Fibroblast of lung (primary cell): ENCODE measurements around the gene ZBTB22. TPM values are rescaled to one million over a fixed set of nuclear protein-coding genes. Genes with fewer than 3 reads are reported as not detected.
A peak's percentile ranks its signal among the peaks of the same experiment; 100 is the strongest.

Source experiments
- DNase-seq, 2 donors: peaks; one replicate each; pipeline versions ENCODE4 v3.0.0 to v3.0.0-alpha.2; 2010; ENCODE audit warnings: low read depth in 2 of 2
- H2AFZ ChIP-seq: 2 replicates; pipeline ENCODE4 v1.5.1; 2012; ENCODE audit warnings: low read length, control low read depth, inconsistent platforms
- H3K27ac ChIP-seq: 2 replicates; pipeline ENCODE4 v1.5.1; 2011; ENCODE audit warnings: low read length, control low read depth; ENCODE audit not compliant: insufficient read depth
- H3K27me3 ChIP-seq: 2 replicates; pipeline ENCODE4 v1.5.1; 2011; ENCODE audit warnings: mild to moderate bottlenecking, low read length; ENCODE audit not compliant: control insufficient read depth, insufficient read depth
- H3K36me3 ChIP-seq: 2 replicates; pipeline ENCODE4 v1.5.1; 2011; ENCODE audit warnings: low read length; ENCODE audit not compliant: control insufficient read depth, insufficient read depth
- H3K4me1 ChIP-seq: 2 replicates; pipeline ENCODE4 v1.5.1; 2011; ENCODE audit warnings: low read length; ENCODE audit not compliant: control insufficient read depth, insufficient read depth; ENCODE audit errors: extremely low read depth
- H3K4me2 ChIP-seq: 2 replicates; pipeline ENCODE4 v1.5.1; 2011; ENCODE audit warnings: low read length, control low read depth; ENCODE audit not compliant: insufficient read depth; ENCODE audit errors: extremely low read depth
- H3K4me3 ChIP-seq, 4 experiments: fragments of 200-600 bp in 1 of 4; sonication (generic) in 1 of 4; replicated peaks in 1 of 4; 2 replicates each; pipeline ENCODE4 v1.5.1; 2011 to 2016; ENCODE audit warnings: low read length in 4 of 4, low read depth in 3 of 4, mild to moderate bottlenecking in 3 of 4, control low read depth in 2 of 4, inconsistent platforms in 1 of 4, mixed read lengths in 1 of 4; ENCODE audit not compliant: insufficient read depth in 1 of 4; ENCODE audit errors: control extremely low read depth in 1 of 4
- H3K79me2 ChIP-seq: 2 replicates; pipeline ENCODE4 v1.5.1; 2012; ENCODE audit warnings: mild to moderate bottlenecking, low read length, inconsistent platforms; ENCODE audit not compliant: control insufficient read depth, insufficient read depth
- H3K9ac ChIP-seq: 2 replicates; pipeline ENCODE4 v1.5.1; 2011; ENCODE audit warnings: mild to moderate bottlenecking, low read length, control low read depth; ENCODE audit not compliant: insufficient read depth
- H3K9me3 ChIP-seq: 2 replicates; pipeline ENCODE4 v1.5.1; 2012; ENCODE audit warnings: low read depth, low read length; ENCODE audit not compliant: control insufficient read depth, insufficient read depth
- H4K20me1 ChIP-seq: 2 replicates; pipeline ENCODE4 v1.5.1; 2011; ENCODE audit warnings: low read length; ENCODE audit not compliant: control insufficient read depth, insufficient read depth; ENCODE audit errors: extremely low read depth
- CTCF ChIP-seq, 2 donors: IDR thresholded peaks in 1 of 2; conservative IDR thresholded peaks in 1 of 2; 1 replicate in 1 of 2; 2 replicates in 1 of 2; pipeline ENCODE4 v1.5.1; 2011 to 2012; ENCODE audit warnings: low read length in 2 of 2, control low read depth in 1 of 2, inconsistent platforms in 1 of 2, low read depth in 1 of 2, mild to moderate bottlenecking in 1 of 2
- EZH2 ChIP-seq: IDR thresholded peaks from 2 replicates; pipeline ENCODE4 v1.5.1; 2012; ENCODE audit warnings: low read length, control low read depth, mild to moderate bottlenecking; ENCODE audit errors: missing control alignments
- polyA plus RNA-seq, 2 donors: library from polyadenylated mRNA; depleted of rRNA in 1 of 2; stranded (reverse) in 1 of 2; unstranded in 1 of 2; fragments of >200 nt; gene quantifications; 2 replicates each; pipeline ENCODE4 v1.2.1, GENCODE V29; 2011 to 2012; ENCODE audit warnings: missing spikeins in 1 of 2
- total RNA-seq: library from RNA; depleted of rRNA; stranded (reverse); fragments of >200 nt; gene quantifications from 2 replicates; pipeline ENCODE4 v1.2.1, GENCODE V29; 2014

ZBTB22 gene
- total and polyA plus RNA-seq, 2 donors (not counting 1 experiment from before 2014, with no cell fraction given), result 8.9 to 31.2 TPM

- Histone ChIP-seq H2AFZ (no peak overlapping the region), H4K20me1 (no peaks in the 10 kb centered on the region), H3K9me3 (no peaks in the 10 kb centered on the region), H3K27ac (no peak overlapping the region), H3K9ac (no peak overlapping the region), H3K4me1 (peaks cover 11% of the 10 kb centered on the region), H3K79me2 (peaks cover 9% of the 10 kb centered on the region), H3K36me3 (peaks cover 29% of the 10 kb centered on the region), H3K4me3 (no peak overlapping the region), H3K4me2 (no peak overlapping the region), H3K27me3 (no peaks in the 10 kb centered on the region)
- TF ChIP-seq EZH2 (no peak), CTCF (conservative IDR thresholded peaks at IDR 0.05 in 1 of 2, IDR thresholded peaks at IDR 0.05 in 1 of 2; ENCODE audit: low read depth in 1 of 2, low read length in 2 of 2) (peak; percentile 36 to 49)
- peak; percentile 42 to 45 for DNase-seq
These were observed 37.5 kb downstream of the ZBTB22 start for GRCh38 chr6:33279971-33280511.

- Histone ChIP-seq H3K9me3 (no peaks in the 10 kb centered on the region), H3K27ac (no peak overlapping the region), H3K4me1 (peaks cover 12% of the 10 kb centered on the region), H3K9ac (no peak overlapping the region), H3K27me3 (no peaks in the 10 kb centered on the region), H3K36me3 (peaks cover 31% of the 10 kb centered on the region), H3K79me2 (peaks cover 17% of the 10 kb centered on the region), H4K20me1 (no peaks in the 10 kb centered on the region), H2AFZ (no peak overlapping the region), H3K4me3 (no peak overlapping the region), H3K4me2 (no peak overlapping the region)
- DNase-seq, result no peak
- TF ChIP-seq EZH2, result no peak
- no peak for TF ChIP-seq CTCF (conservative IDR thresholded peaks at IDR 0.05 in 1 of 2, IDR thresholded peaks at IDR 0.05 in 1 of 2; ENCODE audit: low read depth in 1 of 2, low read length in 2 of 2)
These were observed 38.3 kb downstream of the ZBTB22 start for GRCh38 chr6:33279257-33279695.

GRCh38 chr6:33278810-33279209 is 38.7 kb downstream of the ZBTB22 start:
- H2AFZ ChIP-seq, result no peak overlapping the region
- no peak for DNase-seq
- no peak overlapping the region for H3K9ac ChIP-seq
- H3K9me3 ChIP-seq, result no peaks in the 10 kb centered on the region
- H3K4me1 ChIP-seq, result peaks cover 14% of the 10 kb centered on the region
- no peak overlapping the region for H3K4me3 ChIP-seq
- TF ChIP-seq CTCF (conservative IDR thresholded peaks at IDR 0.05 in 1 of 2, IDR thresholded peaks at IDR 0.05 in 1 of 2; ENCODE audit: low read depth in 1 of 2, low read length in 2 of 2), result no peak
- TF ChIP-seq EZH2, result no peak
- H3K79me2 ChIP-seq, result peaks cover 22% of the 10 kb centered on the region
- peaks cover 34% of the 10 kb centered on the region for H3K36me3 ChIP-seq
- no peak overlapping the region for H3K27ac ChIP-seq
- no peaks in the 10 kb centered on the region for H4K20me1 ChIP-seq
- H3K4me2 ChIP-seq, result no peak overlapping the region
- no peaks in the 10 kb centered on the region for H3K27me3 ChIP-seq
